Activated CD8-positive, alpha-beta T cell treated with anti-CD3 and anti-CD28 coated beads for 36 hours (primary cell): ENCODE measurements around the gene TGIF2LX. TPM values are rescaled to one million over a fixed set of nuclear protein-coding genes. Genes with fewer than 3 reads are reported as not detected.
"Not testable (repeated sequence)": the region's sequence is repeated elsewhere in the genome, so short reads cannot be mapped to it uniquely, and the experiment has no call there.

ENCODE experiments used
- ATAC-seq: fragments of 200-7000 bp; cut with Tn5 transposase; one replicate; pipeline ENCODE4 v1.10.0; 2021; ENCODE audit warnings: mild to moderate bottlenecking, moderate library complexity
- CTCF ChIA-PET: fragments of 350-600 bp; sonication (Branson Sonifier 250); formaldehyde crosslinking; loops from one replicate; lab custom pipeline; 2021; ENCODE audit warnings: antibody characterized with exemption; lab: Charles Lee
- POLR2A ChIA-PET: fragments of 350-600 bp; sonication (Branson Sonifier 250); formaldehyde crosslinking; loops from one replicate; lab custom pipeline; 2021; ENCODE audit warnings: antibody characterized with exemption; lab: Charles Lee
- DNase-seq: peaks from one replicate; pipeline ENCODE4 v3.0.0-alpha.2; 2020
- H3K27ac Mint-ChIP-seq: one replicate; pipeline ENCODE4 v1.8.0; 2021; ENCODE audit warnings: mild to moderate bottlenecking, mixed read lengths
- H3K27me3 Mint-ChIP-seq: one replicate; pipeline ENCODE4 v1.8.0; 2021; ENCODE audit warnings: mixed read lengths
- H3K36me3 Mint-ChIP-seq: one replicate; pipeline ENCODE4 v1.8.0; 2021; ENCODE audit warnings: low read depth, mixed read lengths
- H3K4me1 Mint-ChIP-seq: one replicate; pipeline ENCODE4 v1.8.0; 2021; ENCODE audit warnings: low read depth, mixed read lengths
- H3K4me3 Mint-ChIP-seq: one replicate; pipeline ENCODE4 v1.8.0; 2021; ENCODE audit warnings: mild to moderate bottlenecking, moderate library complexity, mixed read lengths
- H3K9me3 Mint-ChIP-seq: one replicate; pipeline ENCODE4 v1.8.0; 2021; ENCODE audit warnings: mixed read lengths
- intact Hi-C: fragments of 100-400 bp; cut with micrococcal nuclease; formaldehyde crosslinking; loops from one replicate; pipeline ENCODE4 v1.10.0; 2022
- total RNA-seq, 2 experiments: library from RNA; stranded (reverse); gene quantifications; one replicate each; pipeline ENCODE4 v1.2.3, GENCODE V29; 2021

The TGIF2LX gene
- not detected for total RNA-seq

DNA sequence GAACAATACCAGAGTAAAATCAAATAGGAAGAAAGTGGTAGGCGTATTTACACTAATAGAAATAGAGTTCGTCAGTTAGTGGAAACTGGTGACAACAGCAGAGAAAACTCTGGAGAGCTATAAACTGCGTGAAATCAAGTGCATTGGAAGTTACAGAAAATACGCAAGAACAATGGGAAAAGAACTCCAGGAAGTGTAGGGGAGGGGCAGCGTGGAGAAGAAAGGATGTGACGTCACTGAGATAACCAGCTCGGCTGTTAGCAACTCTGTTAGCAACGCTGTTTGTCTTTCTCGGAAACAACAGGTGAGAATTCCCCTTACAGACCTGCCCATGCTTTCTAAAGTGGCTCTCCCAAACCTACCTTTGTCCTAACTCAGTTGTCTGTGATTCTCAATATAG lies at the start of gene TGIF2LX:
Gene TGIF2LX, plus strand, starts transcription at position 244 of the 400 bp plus-strand sequence. CDS start 178 bp downstream, outside the sequence.
- not testable (repeated sequence) for ATAC-seq

DNA sequence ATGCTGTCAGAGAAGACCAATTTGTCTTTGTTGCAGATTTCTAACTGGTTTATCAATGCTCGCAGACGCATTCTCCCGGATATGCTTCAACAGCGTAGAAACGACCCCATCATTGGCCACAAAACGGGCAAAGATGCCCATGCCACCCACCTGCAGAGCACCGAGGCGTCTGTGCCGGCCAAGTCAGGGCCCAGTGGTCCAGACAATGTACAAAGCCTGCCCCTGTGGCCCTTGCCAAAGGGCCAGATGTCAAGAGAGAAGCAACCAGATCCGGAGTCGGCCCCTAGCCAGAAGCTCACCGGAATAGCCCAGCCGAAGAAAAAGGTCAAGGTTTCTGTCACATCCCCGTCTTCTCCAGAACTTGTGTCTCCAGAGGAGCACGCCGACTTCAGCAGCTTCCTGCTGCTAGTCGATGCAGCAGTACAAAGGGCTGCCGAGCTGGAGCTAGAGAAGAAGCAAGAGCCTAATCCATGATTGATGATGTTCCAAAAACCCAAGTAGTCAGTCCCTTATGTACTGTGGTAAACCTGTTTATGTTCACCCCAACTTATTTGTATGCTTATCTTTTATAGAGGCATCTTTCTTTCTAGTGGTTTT lies 728 bp downstream of the TGIF2LX start:
- H3K4me3 Mint-ChIP-seq, H3K9me3 Mint-ChIP-seq, H3K27ac Mint-ChIP-seq, CTCF ChIA-PET, H3K27me3 Mint-ChIP-seq, ATAC-seq, intact Hi-C loops, POLR2A ChIA-PET, H3K36me3 Mint-ChIP-seq, DNase-seq, H3K4me1 Mint-ChIP-seq: not testable (repeated sequence)

More for the DNA sequence above, at the start of gene TGIF2LX:
- H3K4me1 Mint-ChIP-seq, H3K27ac Mint-ChIP-seq, H3K36me3 Mint-ChIP-seq, H3K27me3 Mint-ChIP-seq, POLR2A ChIA-PET, H3K9me3 Mint-ChIP-seq, H3K4me3 Mint-ChIP-seq, DNase-seq, intact Hi-C loops, CTCF ChIA-PET: not testable (repeated sequence)

DNA sequence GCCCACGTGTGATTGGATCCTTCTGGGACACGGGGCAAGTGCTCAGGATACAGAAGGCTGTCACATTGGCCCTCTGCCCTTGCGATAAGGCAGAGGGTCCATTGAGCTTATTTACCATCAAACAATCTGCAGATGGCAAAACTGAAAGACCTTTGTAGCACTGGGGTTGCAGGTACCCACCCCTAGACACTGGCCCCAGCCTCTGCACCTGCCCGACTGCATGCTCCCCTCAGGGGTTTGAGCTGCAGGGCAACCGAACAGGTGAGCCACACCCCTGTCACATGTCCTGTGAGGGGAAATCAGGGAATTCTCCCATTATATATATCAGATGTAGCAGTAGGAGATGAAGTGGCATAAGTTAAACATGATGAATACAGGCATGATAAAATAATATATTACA lies 21.4 kb downstream of the TGIF2LX start:
- CTCF ChIA-PET, H3K9me3 Mint-ChIP-seq, POLR2A ChIA-PET, H3K4me3 Mint-ChIP-seq, intact Hi-C loops, H3K36me3 Mint-ChIP-seq, H3K4me1 Mint-ChIP-seq, H3K27me3 Mint-ChIP-seq, ATAC-seq, DNase-seq, H3K27ac Mint-ChIP-seq: not testable (repeated sequence)

DNA sequence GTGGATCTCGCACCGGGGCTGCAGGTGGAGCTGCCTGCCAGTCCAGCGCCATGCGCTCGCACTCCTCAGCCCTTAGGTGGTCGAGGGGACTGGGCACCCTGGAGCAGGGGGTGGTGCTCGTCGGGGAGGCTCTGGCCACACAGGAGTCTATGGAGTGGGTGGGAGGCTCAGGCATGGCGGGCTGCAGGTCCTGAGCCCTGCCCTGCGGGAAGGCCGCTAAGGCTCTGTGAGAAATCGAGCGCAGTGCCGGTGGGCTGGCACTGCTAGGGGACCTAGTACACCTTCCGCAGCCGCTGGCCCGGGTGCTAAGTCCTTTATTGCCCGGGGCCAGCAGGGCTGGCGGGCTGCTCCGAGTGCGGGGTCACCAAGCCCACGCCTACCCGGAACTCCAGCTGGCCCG lies 43.9 kb downstream of the TGIF2LX start:
- H3K27me3 Mint-ChIP-seq, H3K9me3 Mint-ChIP-seq, POLR2A ChIA-PET, DNase-seq, ATAC-seq, H3K27ac Mint-ChIP-seq, H3K36me3 Mint-ChIP-seq, H3K4me1 Mint-ChIP-seq, CTCF ChIA-PET, intact Hi-C loops, H3K4me3 Mint-ChIP-seq: not testable (repeated sequence)
